HG03575 (cell line): ENCODE results near the gene HECW1.

Experiments used
- ATAC-seq: cut with Tn5 transposase; IDR thresholded peaks from one replicate; pipeline ENCODE4 v1.9.1; 2021; ENCODE audit not compliant: unreplicated experiment, insufficient number of reproducible peaks, low FRiP score; ENCODE audit errors: extremely low read depth

The HECW1 gene

DNA sequence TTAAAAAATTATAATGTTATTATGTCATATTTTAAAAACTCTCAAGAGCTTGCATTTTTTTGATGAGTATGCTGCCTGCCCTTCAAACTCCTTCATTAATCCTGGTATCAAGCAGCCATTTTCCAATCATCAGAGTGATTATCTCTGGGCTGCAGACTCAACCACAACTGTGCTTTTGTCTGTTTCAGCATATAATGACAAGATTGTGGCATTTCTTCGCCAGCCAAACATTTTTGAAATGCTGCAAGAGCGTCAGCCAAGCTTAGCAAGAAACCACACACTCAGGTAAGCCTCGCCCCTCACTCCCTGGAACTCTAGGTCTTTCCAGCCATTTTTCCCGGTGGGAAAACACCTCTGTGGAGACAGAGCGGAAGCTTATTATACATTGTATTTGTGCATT, 380.4 kb downstream of the HECW1 start:
- no peak for ATAC-seq

DNA sequence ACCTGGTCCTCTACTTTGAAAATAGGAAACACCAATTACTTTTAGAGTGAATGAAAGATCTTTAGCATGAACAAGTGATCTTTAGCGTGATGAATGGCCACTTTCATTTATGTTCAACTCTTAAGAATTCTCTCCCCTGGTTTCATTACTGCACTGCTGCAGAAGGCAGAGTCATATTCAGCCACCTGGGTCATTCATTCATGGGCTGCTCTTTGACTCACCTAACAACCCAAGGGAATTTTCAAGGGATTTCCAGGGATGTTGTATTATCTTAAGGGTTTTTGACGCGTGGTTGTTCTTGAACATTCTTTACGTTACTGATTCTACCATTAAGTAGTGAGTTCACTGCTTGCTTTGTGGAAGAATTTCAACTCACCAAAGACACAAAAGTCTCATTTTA, 383.1 kb downstream of the HECW1 start:
- no peak for ATAC-seq

DNA sequence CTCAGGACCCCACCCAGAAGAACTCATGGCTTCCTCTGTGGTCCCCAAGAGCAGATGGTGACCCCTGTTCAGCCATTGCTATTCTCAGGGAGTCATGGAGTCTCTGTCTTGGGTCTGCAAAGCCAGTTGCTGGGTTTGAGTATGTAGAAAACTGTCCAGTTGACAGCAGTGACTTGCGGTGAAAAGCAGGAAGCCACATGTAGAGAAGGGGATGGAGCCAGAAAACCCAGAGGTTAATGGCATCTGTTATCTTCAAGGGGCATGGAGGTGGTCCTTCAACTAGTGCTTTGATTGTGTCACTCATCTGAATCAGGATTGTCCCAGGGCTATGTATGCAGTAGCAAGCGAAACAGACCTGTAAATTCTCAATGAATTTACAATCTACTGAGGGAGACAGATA, 384.1 kb downstream of the HECW1 start:
- no peak for ATAC-seq

DNA sequence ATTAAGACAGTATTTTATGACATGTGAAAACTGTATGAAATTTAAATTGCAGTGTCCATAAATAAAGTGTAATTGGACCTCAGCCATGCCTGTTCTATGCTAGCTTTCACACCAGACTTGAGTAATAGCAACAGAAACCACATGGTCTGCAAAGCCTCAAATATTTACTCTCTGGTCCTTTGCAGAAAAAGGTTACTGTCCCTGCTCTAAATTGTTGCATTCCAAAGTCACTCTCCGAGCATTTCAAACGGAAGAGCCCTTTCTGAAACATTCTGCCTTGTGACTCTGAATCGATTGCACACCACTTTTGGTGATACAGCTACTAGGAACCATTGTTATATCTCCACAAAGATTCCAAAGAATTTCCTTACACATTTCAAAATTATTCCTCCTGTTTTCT, 389.4 kb downstream of the HECW1 start:
- ATAC-seq: no peak

DNA sequence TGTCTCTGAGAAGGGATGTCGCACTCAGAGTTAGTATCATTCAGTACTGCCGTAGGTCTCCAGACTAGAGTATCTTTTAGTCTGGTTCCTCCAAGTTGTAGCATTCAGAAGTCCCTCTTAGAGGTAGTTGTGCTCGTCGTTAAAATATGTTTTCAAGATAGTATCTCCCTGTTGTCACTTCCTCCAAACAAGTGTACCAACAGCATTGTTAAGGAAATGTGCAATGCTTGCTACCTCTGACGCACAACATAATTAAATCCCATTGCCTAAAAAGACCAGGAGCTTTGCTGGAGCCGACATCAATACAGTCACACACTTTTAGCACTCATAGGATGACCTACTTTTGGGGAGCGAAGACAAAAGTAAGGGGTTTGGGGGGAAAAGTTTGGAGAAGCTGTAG, 390.5 kb downstream of the HECW1 start:
- ATAC-seq: no peak

DNA sequence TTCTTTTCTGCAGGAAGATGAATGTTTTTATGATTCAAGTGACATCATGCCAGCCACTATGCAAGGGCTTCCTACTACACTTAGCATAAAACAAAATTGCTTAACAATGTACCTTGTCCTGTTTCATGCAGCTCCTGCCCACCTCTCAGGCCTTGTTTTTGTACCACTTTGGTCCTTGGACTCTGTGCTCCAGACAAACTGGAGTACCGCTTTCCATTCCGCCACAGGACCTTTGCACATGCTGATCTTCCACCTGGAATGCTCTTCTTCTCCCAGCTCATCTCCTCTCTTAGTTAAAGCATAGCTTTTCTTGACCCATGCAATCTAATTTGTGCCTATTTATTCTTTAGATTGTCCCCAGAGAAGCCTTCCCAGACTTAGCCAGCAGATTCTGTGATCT, 393.0 kb downstream of the HECW1 start:
- ATAC-seq: no peak

DNA sequence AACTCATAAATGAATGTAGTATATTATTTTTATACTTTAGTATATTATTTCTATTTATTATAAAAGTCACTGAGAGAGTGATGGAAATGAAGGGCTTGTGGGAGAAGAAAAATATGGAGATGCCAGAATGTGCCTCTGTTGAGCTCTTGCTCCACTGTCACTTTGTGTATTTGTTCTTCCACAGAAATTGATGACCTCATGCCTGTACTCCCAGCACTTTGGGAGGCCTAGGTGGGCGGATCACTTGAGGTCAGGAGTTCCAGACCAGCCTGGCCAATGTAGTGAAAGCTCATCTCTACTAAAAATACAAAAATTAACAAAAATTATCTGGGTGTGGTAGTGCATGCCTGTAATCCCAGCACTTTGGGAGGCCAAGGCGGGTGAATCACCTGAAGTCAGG, 394.0 kb downstream of the HECW1 start:
- ATAC-seq: no peak

DNA sequence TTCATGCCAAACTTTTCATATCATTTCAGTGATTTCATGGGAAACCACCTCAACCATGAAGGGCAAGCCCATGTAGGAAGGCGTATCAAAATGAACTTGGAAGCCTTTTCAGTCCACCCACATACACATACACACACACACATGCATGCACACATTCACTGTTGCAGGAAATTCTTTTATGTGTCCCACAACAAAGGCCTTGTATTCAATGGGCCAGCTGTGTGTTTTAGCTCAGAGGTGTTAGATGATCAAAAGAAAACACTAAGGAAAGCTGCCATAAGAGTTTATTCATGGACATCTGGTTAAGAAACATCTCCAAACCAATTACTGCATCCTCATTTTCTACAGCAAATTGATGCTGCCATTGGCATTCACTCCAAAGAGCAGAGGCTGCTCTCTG, 396.0 kb downstream of the HECW1 start:
- ATAC-seq: no peak

DNA sequence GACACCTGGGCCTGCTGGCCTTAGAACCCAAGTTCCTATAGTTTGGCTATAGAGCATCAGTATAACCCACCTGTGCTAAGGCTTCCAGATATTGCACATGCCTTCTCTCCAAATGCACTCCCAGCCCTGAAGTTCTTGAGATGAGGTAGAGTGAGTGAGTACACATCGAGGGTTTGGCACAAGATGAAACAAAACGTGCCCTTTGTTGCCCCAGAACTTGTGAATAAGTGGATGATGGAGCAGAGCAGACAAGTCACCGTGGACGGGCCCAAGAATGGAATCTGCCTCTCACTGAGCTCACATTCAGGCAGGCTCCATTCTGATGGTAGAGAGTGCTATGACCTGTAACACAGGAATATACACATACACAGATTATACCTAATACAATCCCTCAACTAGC, 397.5 kb downstream of the HECW1 start:
- no peak for ATAC-seq

DNA sequence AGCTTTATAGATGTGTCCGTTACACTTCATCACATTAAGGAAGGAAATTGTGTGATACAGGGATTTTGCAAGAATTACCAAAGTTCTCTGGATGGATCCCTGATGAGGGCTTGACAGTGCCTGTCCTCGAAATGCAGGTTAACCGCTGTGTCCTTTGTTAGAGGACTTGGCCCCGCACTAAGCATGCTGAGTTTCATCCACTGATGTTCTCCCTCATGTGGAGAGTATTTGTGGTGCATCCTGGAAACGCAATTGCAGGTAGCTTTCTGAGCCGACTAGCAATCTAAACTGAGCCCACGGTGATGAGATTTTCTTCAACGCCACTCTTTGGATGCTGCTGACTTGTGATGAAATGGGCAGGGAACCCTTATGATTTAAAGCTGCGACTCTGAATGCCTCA, 398.6 kb downstream of the HECW1 start:
- no peak for ATAC-seq

DNA sequence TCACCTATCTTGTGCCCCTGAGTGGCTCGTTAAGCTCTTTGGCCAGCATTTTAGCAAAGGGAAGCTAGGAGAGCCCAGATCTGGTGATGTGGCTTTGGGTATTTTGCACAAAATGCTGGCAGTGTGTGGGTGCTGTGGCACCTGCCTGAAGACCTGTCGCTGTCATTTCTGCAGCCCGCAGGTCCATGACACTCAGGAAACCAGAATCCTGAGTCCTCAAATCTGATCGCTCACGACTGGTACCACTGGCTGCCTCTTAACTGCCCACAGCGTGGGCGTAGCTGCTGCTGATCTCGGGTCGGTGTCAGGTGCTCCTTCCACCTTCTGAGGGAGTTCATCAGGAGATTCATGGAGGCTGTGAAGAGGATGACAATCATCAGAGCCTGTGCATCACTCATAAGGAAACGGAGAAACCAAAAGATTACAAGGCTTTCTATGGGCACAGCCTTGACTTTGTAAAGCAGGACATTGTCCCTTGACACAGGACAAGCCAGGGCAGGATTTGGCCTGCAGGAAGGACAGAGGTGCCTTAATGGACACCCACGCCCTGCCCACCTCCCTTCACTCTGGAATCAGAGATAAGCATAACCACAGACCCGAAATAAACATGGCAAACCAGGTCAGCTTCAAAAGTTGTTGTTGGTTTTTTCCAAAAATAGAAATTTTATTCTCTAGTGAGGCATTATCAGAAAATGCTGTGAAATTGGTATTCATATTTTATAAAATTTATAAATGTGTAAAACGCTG, 399.5 kb downstream of the HECW1 start:
- ATAC-seq: no peak

DNA sequence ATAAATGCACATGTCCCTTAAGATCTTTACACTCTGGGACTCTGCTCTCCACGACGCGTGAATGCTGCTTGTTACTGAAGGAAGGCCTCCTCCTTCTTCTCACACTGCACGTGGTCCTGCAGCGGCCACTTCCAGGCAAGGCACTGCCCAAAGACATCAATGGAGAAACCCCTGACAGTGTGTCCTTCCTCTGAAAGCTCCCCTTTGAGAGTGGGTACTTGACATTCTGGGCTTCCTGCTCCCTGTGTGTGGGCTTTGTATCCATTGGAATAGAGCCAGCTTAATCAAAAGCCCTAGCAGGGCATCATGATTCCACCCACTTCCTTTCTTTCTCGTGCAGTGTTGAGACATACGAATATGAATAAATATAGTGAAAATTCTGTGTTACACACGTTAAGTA, 400.8 kb downstream of the HECW1 start:
- no peak for ATAC-seq

DNA sequence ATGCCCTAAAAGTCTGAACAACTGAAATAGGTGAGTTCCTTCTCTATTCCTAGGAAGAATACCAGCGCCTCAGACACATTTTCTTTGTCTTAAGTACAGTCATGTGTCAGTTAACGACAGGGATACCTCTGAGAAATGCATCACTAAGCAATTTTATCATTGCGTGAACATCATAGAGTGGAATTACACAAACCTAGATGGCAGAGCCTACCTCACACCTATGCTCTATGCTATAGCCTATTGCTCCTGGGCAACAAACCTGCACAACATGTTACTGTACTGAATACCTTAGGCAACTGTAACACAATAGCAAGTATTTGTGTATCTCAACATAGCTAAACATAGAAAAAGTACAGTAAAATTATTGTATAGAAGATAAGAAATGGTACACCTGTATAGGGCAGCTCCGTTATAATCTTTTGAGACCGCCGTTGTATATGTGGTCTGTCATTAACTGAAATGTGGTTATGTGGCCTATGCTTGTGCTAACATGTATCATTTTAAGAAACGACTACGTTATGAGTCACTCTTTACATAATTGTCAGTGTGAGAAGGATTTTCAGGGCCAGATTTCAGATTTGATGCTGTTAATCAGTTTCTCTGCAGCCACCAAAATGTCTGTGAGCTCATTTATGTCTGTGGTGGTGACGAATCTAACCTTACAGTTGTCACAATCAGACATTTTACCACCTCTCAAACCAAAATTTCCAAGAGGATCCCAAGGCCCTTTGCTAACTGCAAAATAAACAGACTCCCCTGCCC, 404.3 kb downstream of the HECW1 start:
- no peak for ATAC-seq

DNA sequence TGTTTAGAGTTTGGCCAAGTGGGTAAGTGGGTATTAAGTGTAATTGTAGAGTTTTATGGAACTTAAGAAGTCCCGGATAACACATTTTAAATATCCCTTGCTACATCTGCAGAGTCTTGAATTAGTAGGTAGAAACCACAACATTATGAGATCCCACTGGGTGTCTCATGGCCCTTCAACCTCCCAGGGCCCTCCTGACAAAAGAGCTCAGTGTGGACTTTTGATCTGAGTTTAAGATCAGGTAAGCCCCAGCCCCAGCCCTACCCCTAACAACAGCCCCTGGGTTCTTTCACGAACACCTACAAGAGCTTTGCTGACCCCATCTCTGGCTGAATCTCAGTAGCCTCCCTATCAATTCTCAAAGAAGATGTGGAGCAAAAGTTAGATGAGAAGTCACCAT, 405.0 kb downstream of the HECW1 start:
- ATAC-seq: no peak

DNA sequence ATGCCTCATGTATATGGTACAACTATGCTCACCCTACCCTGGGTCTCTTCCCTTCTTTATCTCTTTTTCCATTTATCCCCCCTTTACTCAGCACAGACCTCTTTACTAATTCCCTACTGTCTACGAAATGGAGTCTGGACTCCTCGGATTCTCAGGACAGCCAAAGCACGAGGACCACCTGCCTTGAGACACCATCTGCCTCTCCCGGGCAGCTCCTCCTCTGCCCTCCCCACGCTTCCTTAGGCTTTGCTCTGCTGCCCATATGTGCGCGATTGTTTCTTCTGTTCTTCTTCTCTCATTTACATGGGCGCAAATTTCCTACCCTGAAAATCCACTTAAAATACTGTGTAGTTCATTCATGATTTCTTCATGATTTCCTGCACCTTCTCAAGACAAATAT, 407.8 kb downstream of the HECW1 start:
- ATAC-seq: no peak

DNA sequence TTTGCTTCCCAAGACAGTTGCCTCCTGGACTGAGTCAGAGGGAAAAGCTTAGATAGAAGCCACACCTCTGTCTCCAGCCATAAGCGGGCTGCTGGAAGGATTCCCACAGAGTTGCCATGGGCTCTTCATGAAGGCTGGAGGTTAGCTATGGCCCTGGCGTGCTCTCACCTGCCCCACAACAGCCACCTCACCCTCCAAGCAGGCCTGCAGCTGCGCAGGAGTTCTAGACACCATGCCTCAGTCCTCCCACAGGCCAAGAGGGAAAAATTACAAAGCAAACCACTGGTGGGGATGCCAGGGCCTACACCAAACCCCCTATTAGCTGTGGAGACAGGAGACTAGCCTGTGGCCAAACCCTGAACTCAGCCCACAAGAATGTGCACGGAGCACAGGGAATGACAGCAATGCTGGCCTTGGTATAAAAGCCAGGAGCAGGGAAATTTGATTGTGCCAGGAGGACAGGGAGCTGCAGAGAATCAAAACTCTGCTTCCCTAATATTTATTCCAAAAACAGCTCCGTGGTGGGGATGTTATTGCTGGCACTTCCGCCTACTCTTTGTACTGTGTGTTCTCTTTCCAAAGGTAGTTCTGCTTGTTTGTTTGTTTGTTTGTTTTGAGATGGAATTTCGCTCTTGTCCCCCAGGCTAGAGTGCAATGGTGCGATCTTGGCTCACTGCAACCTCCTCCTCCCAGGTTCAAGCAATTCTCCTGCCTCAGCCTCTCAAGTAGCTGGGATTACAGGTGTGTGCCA, 410.1 kb downstream of the HECW1 start:
- ATAC-seq: no peak

DNA sequence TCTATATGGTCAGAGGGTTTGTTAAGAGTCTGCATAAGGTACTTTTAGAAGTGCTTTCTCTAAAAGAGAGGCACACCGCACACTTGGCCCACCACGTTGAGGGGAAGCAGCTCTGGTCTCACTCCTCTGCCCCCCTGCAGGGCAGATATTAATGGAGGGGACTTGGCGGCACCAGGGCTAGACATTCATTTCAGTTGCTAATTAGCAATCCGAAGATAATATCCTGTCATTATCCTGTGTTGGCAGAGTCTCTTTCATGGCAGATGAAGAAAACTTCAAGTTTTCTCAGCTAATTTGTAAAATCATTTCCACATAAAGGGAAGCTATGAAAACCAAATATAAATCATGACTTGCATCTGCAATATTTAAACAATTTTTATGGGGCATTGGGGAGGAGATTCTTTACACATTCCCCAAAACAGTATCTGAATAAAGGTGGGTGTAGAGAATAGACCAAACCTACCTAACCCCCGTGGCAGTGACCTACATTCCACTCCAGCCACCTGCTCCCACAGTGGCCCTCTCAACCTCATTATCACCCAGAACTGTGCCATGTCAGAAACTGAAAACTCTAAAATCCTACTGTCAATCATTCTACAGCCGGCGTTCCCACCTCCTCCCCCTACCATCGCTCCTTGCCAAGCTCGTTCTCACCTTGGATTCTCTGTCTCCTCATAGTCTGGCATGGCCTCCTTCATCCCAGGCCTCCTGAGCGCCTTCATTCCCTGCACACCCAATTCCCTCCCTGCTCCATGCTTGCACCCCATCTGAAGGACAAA, 416.3 kb downstream of the HECW1 start:
- ATAC-seq: no peak

DNA sequence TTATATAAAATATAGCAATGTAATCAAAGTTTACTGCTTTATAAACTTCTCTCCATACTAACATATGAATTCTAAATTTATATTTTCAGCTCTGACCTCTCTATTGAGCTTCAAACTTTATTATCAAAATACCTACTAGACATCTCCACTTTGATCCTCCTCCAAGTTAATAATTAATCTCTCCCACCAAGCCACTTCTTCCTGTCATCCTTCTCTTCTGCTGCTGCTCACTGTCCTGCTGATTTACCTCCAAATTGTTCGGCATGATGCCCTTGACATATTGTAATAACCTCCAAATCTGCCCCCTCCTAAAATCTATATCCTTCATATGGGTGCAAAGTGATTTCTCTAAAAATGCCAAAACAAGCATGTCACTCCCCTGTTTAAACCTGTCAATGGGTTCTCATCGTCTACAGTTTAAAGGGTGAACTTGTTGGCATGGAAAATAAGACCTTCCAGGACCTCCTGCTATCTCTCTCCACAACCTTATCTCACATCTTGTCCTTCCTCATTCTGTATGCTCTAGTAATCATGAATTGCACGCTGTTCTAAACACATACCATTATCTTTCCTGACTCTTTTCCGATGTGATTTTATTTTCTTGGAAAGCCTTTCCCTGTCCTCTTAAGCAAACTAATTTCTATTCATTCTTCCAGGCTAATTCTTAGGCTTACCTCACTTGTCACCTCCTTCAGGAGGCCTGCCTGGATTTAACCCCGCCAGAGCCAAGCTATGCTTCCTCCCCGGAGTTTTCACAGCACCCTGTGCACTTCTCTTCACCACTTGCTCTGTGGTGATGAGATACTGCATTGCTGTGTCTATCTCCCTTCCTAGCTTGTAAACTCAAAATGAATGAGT, 418.3 kb downstream of the HECW1 start:
- ATAC-seq: no peak
